ENCODE data around the gene MAOA.

GRCh38 chrX:43728966-43729365, 72.9 kb downstream of the MAOA start:
- TF ChIP-seq, protein P1, sequence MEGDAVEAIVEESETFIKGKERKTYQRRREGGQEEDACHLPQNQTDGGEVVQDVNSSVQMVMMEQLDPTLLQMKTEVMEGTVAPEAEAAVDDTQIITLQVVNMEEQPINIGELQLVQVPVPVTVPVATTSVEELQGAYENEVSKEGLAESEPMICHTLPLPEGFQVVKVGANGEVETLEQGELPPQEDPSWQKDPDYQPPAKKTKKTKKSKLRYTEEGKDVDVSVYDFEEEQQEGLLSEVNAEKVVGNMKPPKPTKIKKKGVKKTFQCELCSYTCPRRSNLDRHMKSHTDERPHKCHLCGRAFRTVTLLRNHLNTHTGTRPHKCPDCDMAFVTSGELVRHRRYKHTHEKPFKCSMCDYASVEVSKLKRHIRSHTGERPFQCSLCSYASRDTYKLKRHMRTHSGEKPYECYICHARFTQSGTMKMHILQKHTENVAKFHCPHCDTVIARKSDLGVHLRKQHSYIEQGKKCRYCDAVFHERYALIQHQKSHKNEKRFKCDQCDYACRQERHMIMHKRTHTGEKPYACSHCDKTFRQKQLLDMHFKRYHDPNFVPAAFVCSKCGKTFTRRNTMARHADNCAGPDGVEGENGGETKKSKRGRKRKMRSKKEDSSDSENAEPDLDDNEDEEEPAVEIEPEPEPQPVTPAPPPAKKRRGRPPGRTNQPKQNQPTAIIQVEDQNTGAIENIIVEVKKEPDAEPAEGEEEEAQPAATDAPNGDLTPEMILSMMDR (IDR thresholded peaks at IDR 0.05; ENCODE audit: poor library complexity, severe bottlenecking) = no peak
- TF ChIP-seq, protein P2, sequence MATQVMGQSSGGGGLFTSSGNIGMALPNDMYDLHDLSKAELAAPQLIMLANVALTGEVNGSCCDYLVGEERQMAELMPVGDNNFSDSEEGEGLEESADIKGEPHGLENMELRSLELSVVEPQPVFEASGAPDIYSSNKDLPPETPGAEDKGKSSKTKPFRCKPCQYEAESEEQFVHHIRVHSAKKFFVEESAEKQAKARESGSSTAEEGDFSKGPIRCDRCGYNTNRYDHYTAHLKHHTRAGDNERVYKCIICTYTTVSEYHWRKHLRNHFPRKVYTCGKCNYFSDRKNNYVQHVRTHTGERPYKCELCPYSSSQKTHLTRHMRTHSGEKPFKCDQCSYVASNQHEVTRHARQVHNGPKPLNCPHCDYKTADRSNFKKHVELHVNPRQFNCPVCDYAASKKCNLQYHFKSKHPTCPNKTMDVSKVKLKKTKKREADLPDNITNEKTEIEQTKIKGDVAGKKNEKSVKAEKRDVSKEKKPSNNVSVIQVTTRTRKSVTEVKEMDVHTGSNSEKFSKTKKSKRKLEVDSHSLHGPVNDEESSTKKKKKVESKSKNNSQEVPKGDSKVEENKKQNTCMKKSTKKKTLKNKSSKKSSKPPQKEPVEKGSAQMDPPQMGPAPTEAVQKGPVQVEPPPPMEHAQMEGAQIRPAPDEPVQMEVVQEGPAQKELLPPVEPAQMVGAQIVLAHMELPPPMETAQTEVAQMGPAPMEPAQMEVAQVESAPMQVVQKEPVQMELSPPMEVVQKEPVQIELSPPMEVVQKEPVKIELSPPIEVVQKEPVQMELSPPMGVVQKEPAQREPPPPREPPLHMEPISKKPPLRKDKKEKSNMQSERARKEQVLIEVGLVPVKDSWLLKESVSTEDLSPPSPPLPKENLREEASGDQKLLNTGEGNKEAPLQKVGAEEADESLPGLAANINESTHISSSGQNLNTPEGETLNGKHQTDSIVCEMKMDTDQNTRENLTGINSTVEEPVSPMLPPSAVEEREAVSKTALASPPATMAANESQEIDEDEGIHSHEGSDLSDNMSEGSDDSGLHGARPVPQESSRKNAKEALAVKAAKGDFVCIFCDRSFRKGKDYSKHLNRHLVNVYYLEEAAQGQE (IDR thresholded peaks at IDR 0.05; ENCODE audit: borderline replicate concordance) = no peak
- no peak for TF ChIP-seq SMC3 (conservative IDR thresholded peaks at IDR 0.05; ENCODE audit: poor library complexity)
